ENCODE results near the gene AKAP13.
A peak's percentile ranks its signal among the peaks of the same experiment; 100 is the strongest.

The AKAP13 gene

GRCh38 chr15:85672332-85673084 is 292.1 kb downstream of the AKAP13 start:
- no peak for DNase-seq (ENCODE audit: low read depth)

- DNase-seq (ENCODE audit: low read depth) = no peak
These were observed 292.9 kb downstream of the AKAP13 start for GRCh38 chr15:85673326-85673725.

GRCh38 chr15:85676342-85677098 is 296.1 kb downstream of the AKAP13 start:
- DNase-seq (ENCODE audit: low read depth) = no peak

GRCh38 chr15:85679231-85679630 is 298.8 kb downstream of the AKAP13 start:
- DNase-seq (ENCODE audit: low read depth) = no peak

GRCh38 chr15:85681386-85681785 is 301.0 kb downstream of the AKAP13 start:
- no peak for DNase-seq (ENCODE audit: low read depth)

- no peak for DNase-seq (ENCODE audit: low read depth)
These were observed 303.8 kb downstream of the AKAP13 start for GRCh38 chr15:85684174-85684710.

GRCh38 chr15:85685356-85685755 is 305.0 kb downstream of the AKAP13 start:
- DNase-seq (ENCODE audit: low read depth) = no peak

- DNase-seq (ENCODE audit: low read depth) = no peak
These were observed 306.9 kb downstream of the AKAP13 start for GRCh38 chr15:85687329-85687728.

- DNase-seq (ENCODE audit: low read depth) = no peak
These were observed 308.3 kb downstream of the AKAP13 start for GRCh38 chr15:85688711-85689110.

GRCh38 chr15:85689729-85690128 is 309.3 kb downstream of the AKAP13 start:
- DNase-seq (ENCODE audit: low read depth) = peak; percentile 52

GRCh38 chr15:85690561-85691231 is 310.3 kb downstream of the AKAP13 start:
- DNase-seq (ENCODE audit: low read depth) = no peak

GRCh38 chr15:85691350-85692240 is 311.2 kb downstream of the AKAP13 start:
- DNase-seq (ENCODE audit: low read depth) = no peak

GRCh38 chr15:85692321-85692720 is 311.9 kb downstream of the AKAP13 start:
- DNase-seq (ENCODE audit: low read depth) = no peak

GRCh38 chr15:85692873-85693272 is 312.5 kb downstream of the AKAP13 start:
- DNase-seq (ENCODE audit: low read depth) = peak; percentile 51

- DNase-seq (ENCODE audit: low read depth) = no peak
These were observed 312.9 kb downstream of the AKAP13 start for GRCh38 chr15:85693277-85693676.

GRCh38 chr15:85694091-85694490 is 313.7 kb downstream of the AKAP13 start:
- no peak for DNase-seq (ENCODE audit: low read depth)

- no peak for DNase-seq (ENCODE audit: low read depth)
These were observed 320.4 kb downstream of the AKAP13 start for GRCh38 chr15:85700767-85701166.

GRCh38 chr15:85702321-85703101 is 322.1 kb downstream of the AKAP13 start:
- no peak for DNase-seq (ENCODE audit: low read depth)

- DNase-seq (ENCODE audit: low read depth) = no peak
These were observed 323.7 kb downstream of the AKAP13 start for GRCh38 chr15:85704066-85704465.

- DNase-seq (ENCODE audit: low read depth) = no peak
These were observed 324.5 kb downstream of the AKAP13 start for GRCh38 chr15:85704720-85705429.
